Measurements from ENCODE around the gene PTPRD. TPM values are rescaled to one million over a fixed set of nuclear protein-coding genes. Genes with fewer than 3 reads are reported as not detected.

Gene PTPRD
- total and polyA plus RNA-seq, 9 donors = 16.2 to 231 (median 85.8) TPM

- H3K9me3 ChIP-seq = no peaks in the 10 kb centered on the region
- WGBS, 3 donors = 69 to 75% (median 73%) methylated on average over 3 of the region's 3 CpGs
- no peak overlapping the region for H3K27ac ChIP-seq
- H3K36me3 ChIP-seq = no peaks in the 10 kb centered on the region
- H3K4me1 ChIP-seq (ENCODE audit: insufficient read depth) = no peaks in the 10 kb centered on the region
- TF ChIP-seq CTCF (IDR thresholded peaks at IDR 0.05) (no peak), EP300 (IDR thresholded peaks at IDR 0.05) (no peak), POLR2A (IDR thresholded peaks at IDR 0.05) (no peak)
- no peaks in the 10 kb centered on the region for H3K27me3 ChIP-seq
- no peak overlapping the region for H3K4me3 ChIP-seq
- DNase-seq = no peak
- intact Hi-C loops (cut with DNase I) = no loop called here
Observed at GRCh38 chr9:8428389-8428788, 2184.4 kb downstream of the PTPRD start.

- WGBS, 3 donors = 82 to 91% (median 88%) methylated on average over 3 of the region's 3 CpGs
- H3K27ac ChIP-seq = no peak overlapping the region
- intact Hi-C loops (cut with DNase I) = no loop called here
- no peak overlapping the region for H3K4me3 ChIP-seq
- no peaks in the 10 kb centered on the region for H3K36me3 ChIP-seq
- H3K9me3 ChIP-seq = no peaks in the 10 kb centered on the region
- peaks cover 1% of the 10 kb centered on the region for H3K4me1 ChIP-seq (ENCODE audit: insufficient read depth)
- DNase-seq = no peak
- TF ChIP-seq EP300 (IDR thresholded peaks at IDR 0.05) = no peak
- no peak for TF ChIP-seq POLR2A (IDR thresholded peaks at IDR 0.05)
- no peak for TF ChIP-seq CTCF (IDR thresholded peaks at IDR 0.05)
- H3K27me3 ChIP-seq = no peaks in the 10 kb centered on the region
Observed at GRCh38 chr9:8424786-8425410, 2187.9 kb downstream of the PTPRD start.

GRCh38 chr9:8420416-8420815 is 2192.4 kb downstream of the PTPRD start:
- intact Hi-C loops (cut with DNase I) = no loop called here

GRCh38 chr9:8419596-8420275 is 2193.1 kb downstream of the PTPRD start:
- Histone ChIP-seq H3K4me3 (no peak overlapping the region), H3K9me3 (no peaks in the 10 kb centered on the region), H3K36me3 (no peaks in the 10 kb centered on the region), H3K27ac (no peak overlapping the region), H3K27me3 (no peaks in the 10 kb centered on the region), H3K4me1 (ENCODE audit: insufficient read depth) (peaks cover 1% of the 10 kb centered on the region)
- intact Hi-C loops (cut with DNase I) = no loop called here
- no peak for DNase-seq
- TF ChIP-seq POLR2A (IDR thresholded peaks at IDR 0.05) (no peak), EP300 (IDR thresholded peaks at IDR 0.05) (no peak), CTCF (IDR thresholded peaks at IDR 0.05) (no peak)
- WGBS, 3 donors = 82 to 88% (median 87%) methylated on average over 3 of the region's 3 CpGs

More at GRCh38 chr9:8420416-8420815, 2192.4 kb downstream of the PTPRD start:
- Histone ChIP-seq H3K27ac (no peak overlapping the region), H3K9me3 (no peaks in the 10 kb centered on the region), H3K27me3 (no peaks in the 10 kb centered on the region), H3K36me3 (no peaks in the 10 kb centered on the region), H3K4me1 (ENCODE audit: insufficient read depth) (peaks cover 1% of the 10 kb centered on the region), H3K4me3 (no peak overlapping the region)
- DNase-seq = no peak
- 17 to 61% (median 29%) methylated on average over 2 of the region's 2 CpGs for WGBS, 3 donors
- TF ChIP-seq POLR2A (IDR thresholded peaks at IDR 0.05) = no peak
- TF ChIP-seq CTCF (IDR thresholded peaks at IDR 0.05) = no peak
- no peak for TF ChIP-seq EP300 (IDR thresholded peaks at IDR 0.05)

All from ovary (tissue), 9 donors.